H1 (cell line): Measurements from ENCODE around the gene C22orf39. TPM values are rescaled to one million over a fixed set of nuclear protein-coding genes. Genes with fewer than 3 reads are reported as not detected.

Experiments
- CTCF ChIA-PET: fragments of 300-600 bp; sonication (Branson Sonifier 250); formaldehyde crosslinking; loops from one replicate; lab custom pipeline; 2021; ENCODE audit not compliant: partially characterized antibody; lab: Charles Lee
- POLR2A ChIA-PET: fragments of 300-600 bp; sonication (Branson Sonifier 250); formaldehyde crosslinking; loops from one replicate; lab custom pipeline; 2021; ENCODE audit warnings: inconsistent platforms; ENCODE audit not compliant: partially characterized antibody; lab: Charles Lee
- DNase-seq, 2 experiments: peaks; one replicate each; pipeline versions ENCODE4 v3.0.0 to v3.0.0-alpha.2; 2010 to 2022; ENCODE audit warnings: low spot score in 2 of 2, low read depth in 1 of 2, mixed read lengths in 1 of 2
- FAIRE-seq: peaks from 2 replicates; lab custom pipeline; 2011; peaks lifted over from hg19 to GRCh38; lab: Jason Lieb, UNC
- H2AFZ ChIP-seq: 2 replicates; pipeline ENCODE4 v1.8.1; 2012; ENCODE audit warnings: low read length, inconsistent platforms
- H2AK5ac ChIP-seq: 2 replicates; pipeline ENCODE4 v1.6.1; 2013; ENCODE audit warnings: low read depth, low read length
- H2BK120ac ChIP-seq: replicated peaks from 2 replicates; pipeline ENCODE3; 2013; ENCODE audit warnings: low read depth, low read length, inconsistent platforms
- H2BK12ac ChIP-seq: 2 replicates; pipeline ENCODE4 v1.6.1; 2013; ENCODE audit warnings: low read depth, low read length
- H2BK15ac ChIP-seq: 2 replicates; pipeline ENCODE4 v1.6.1; 2013; ENCODE audit warnings: low read length
- H2BK20ac ChIP-seq: 2 replicates; pipeline ENCODE4 v1.6.1; 2013; ENCODE audit warnings: low read length
- H2BK5ac ChIP-seq: 2 replicates; pipeline ENCODE4 v1.6.1; 2013; ENCODE audit warnings: low read depth, low read length
- H3K14ac ChIP-seq: 2 replicates; pipeline ENCODE4 v1.6.1; 2013; ENCODE audit warnings: inconsistent platforms; ENCODE audit not compliant: insufficient read length
- H3K18ac ChIP-seq: 2 replicates; pipeline ENCODE4 v1.6.1; 2013; ENCODE audit warnings: low read length; ENCODE audit errors: extremely low read depth
- H3K23ac ChIP-seq: 2 replicates; pipeline ENCODE4 v1.6.1; 2013; ENCODE audit warnings: inconsistent platforms; ENCODE audit not compliant: insufficient read length
- H3K23me2 ChIP-seq: 2 replicates; pipeline ENCODE4 v1.6.1; 2013; ENCODE audit warnings: low read depth, low read length
- H3K27ac ChIP-seq: 2 replicates; pipeline ENCODE4 v1.6.1; 2011; ENCODE audit warnings: low read depth, low read length, inconsistent platforms
- H3K27me3 ChIP-seq, 4 experiments: replicated peaks in 1 of 4; 1 replicate in 1 of 4; 2 replicates in 3 of 4; pipeline versions ENCODE4 v1.6.1 to v1.8.1; 2011 to 2013; ENCODE audit warnings: low read length in 3 of 4, mild to moderate bottlenecking in 3 of 4, inconsistent platforms in 2 of 4, mixed read lengths in 2 of 4, moderate library complexity in 1 of 4; ENCODE audit not compliant: control insufficient read depth in 3 of 4, insufficient read depth in 3 of 4; ENCODE audit errors: extremely low read depth in 1 of 4
- H3K36me3 ChIP-seq, 4 experiments: 2 replicates each; pipeline versions ENCODE4 v1.6.1 to v1.8.1; 2011 to 2013; ENCODE audit warnings: mild to moderate bottlenecking in 4 of 4, low read length in 3 of 4, moderate library complexity in 2 of 4, control low read depth in 1 of 4, inconsistent platforms in 1 of 4; ENCODE audit not compliant: insufficient read depth in 4 of 4, control insufficient read depth in 2 of 4
- H3K4ac ChIP-seq: replicated peaks from 2 replicates; pipeline ENCODE3; 2013; ENCODE audit warnings: low read length, low read depth, mixed read lengths, inconsistent platforms; ENCODE audit not compliant: insufficient read length
- H3K4me1 ChIP-seq, 4 experiments: replicated peaks in 1 of 4; 1 replicate in 1 of 4; 2 replicates in 3 of 4; pipeline versions ENCODE4 v1.6.1 to v1.8.1; 2011 to 2013; ENCODE audit warnings: low read length in 3 of 4, inconsistent platforms in 2 of 4, mixed read lengths in 1 of 4; ENCODE audit not compliant: insufficient read depth in 4 of 4, control insufficient read depth in 3 of 4
- H3K4me2 ChIP-seq, 2 experiments: 2 replicates each; pipeline versions ENCODE4 v1.6.1 to v1.8.1; 2011 to 2013; ENCODE audit warnings: low read depth in 2 of 2, low read length in 2 of 2, control low read depth in 1 of 2, inconsistent platforms in 1 of 2, mild to moderate bottlenecking in 1 of 2; ENCODE audit not compliant: insufficient read depth in 1 of 2
- H3K4me3 ChIP-seq, 4 experiments: fragments of 200-600, 300-600 bp in 1 of 4; sonication (generic), shearing (Covaris generic), sonication (Bioruptor Twin) in 1 of 4; 2 replicates each; pipeline versions ENCODE4 v1.5.1 to v1.8.1; 2011 to 2016; ENCODE audit warnings: low read length in 4 of 4, low read depth in 3 of 4, control low read depth in 2 of 4, inconsistent platforms in 2 of 4, mild to moderate bottlenecking in 2 of 4, mixed read lengths in 1 of 4, moderate library complexity in 1 of 4; ENCODE audit not compliant: insufficient read depth in 2 of 4; ENCODE audit errors: extremely low read depth in 1 of 4
- H3K56ac ChIP-seq: replicated peaks from 2 replicates; pipeline ENCODE3; 2013; ENCODE audit warnings: low read depth, mild to moderate bottlenecking, mixed read lengths, low read length, inconsistent platforms; ENCODE audit not compliant: insufficient read length
- H3K79me1 ChIP-seq: 2 replicates; pipeline ENCODE4 v1.6.1; 2013; ENCODE audit warnings: low read depth, low read length, control low read depth
- H3K79me2 ChIP-seq, 2 experiments: 2 replicates each; pipeline versions ENCODE4 v1.6.1 to v1.8.1; 2012 to 2013; ENCODE audit warnings: low read length in 2 of 2, mild to moderate bottlenecking in 2 of 2, inconsistent platforms in 1 of 2; ENCODE audit not compliant: insufficient read depth in 2 of 2, control insufficient read depth in 1 of 2
- H3K9ac ChIP-seq, 4 experiments: replicated peaks in 1 of 4; 1 replicate in 1 of 4; 2 replicates in 3 of 4; pipeline versions ENCODE4 v1.6.1 to v1.8.1; 2011 to 2013; ENCODE audit warnings: low read depth in 3 of 4, low read length in 3 of 4, control low read depth in 2 of 4, mild to moderate bottlenecking in 2 of 4, moderate library complexity in 2 of 4, inconsistent platforms in 1 of 4; ENCODE audit errors: extremely low read depth in 1 of 4
- H3K9me3 ChIP-seq, 2 experiments: 2 replicates each; pipeline versions ENCODE4 v1.6.1 to v1.8.1; 2012 to 2013; ENCODE audit warnings: mild to moderate bottlenecking in 2 of 2, moderate library complexity in 2 of 2, control low read depth in 1 of 2, inconsistent platforms in 1 of 2, low read depth in 1 of 2, low read length in 1 of 2, mixed read lengths in 1 of 2; ENCODE audit not compliant: insufficient read depth in 2 of 2
- H4K20me1 ChIP-seq, 2 experiments: replicated peaks in 1 of 2; 2 replicates each; pipeline versions ENCODE3 to v1.8.1; 2011 to 2013; ENCODE audit warnings: inconsistent platforms in 2 of 2, low read length in 2 of 2, mild to moderate bottlenecking in 1 of 2; ENCODE audit not compliant: insufficient read depth in 2 of 2, control insufficient read depth in 1 of 2
- H4K5ac ChIP-seq: 2 replicates; pipeline ENCODE4 v1.6.1; 2013; ENCODE audit warnings: low read length, low read depth, mixed read lengths, inconsistent platforms; ENCODE audit not compliant: insufficient read length
- H4K8ac ChIP-seq: 2 replicates; pipeline ENCODE4 v1.8.0; 2013; ENCODE audit warnings: mild to moderate bottlenecking, moderate library complexity, low read length, inconsistent platforms; ENCODE audit not compliant: insufficient read depth; ENCODE audit errors: extremely low read depth
- H4K91ac ChIP-seq: replicated peaks from 2 replicates; pipeline ENCODE3; 2013; ENCODE audit warnings: low read length, mixed read lengths, inconsistent platforms; ENCODE audit not compliant: insufficient read length
- BCL11A ChIP-seq, 2 experiments: IDR thresholded peaks; one replicate each; pipeline ENCODE4 v1.6.1; 2011; ENCODE audit warnings: low read depth in 2 of 2, low read length in 2 of 2, mild to moderate bottlenecking in 2 of 2
- JUN ChIP-seq: IDR thresholded peaks from 2 replicates; pipeline ENCODE4 v1.6.1; 2011; ENCODE audit warnings: low read depth, mild to moderate bottlenecking, improper control_type of control experiment, low read length
- POU5F1 ChIP-seq: IDR thresholded peaks from 2 replicates; pipeline ENCODE4 v1.6.1; 2011; ENCODE audit warnings: low read depth, mild to moderate bottlenecking, low read length, moderate library complexity
- ZNF274 ChIP-seq: IDR thresholded peaks from 2 replicates; pipeline ENCODE4 v1.7.0; 2012; ENCODE audit warnings: low read length, borderline replicate concordance; ENCODE audit errors: extremely low read depth
- WGBS, 2 experiments: shearing (Covaris generic) in 1 of 2; methylation state at CpG; one replicate each; pipeline versions ENCODE4 v1.1.6 to v1.1.7; 2013 to 2015; ENCODE audit warnings: low lambda C conversion rate in 2 of 2, mixed read lengths in 2 of 2, inconsistent platforms in 1 of 2, low coverage in 1 of 2, missing lambda C conversion rate in 1 of 2; ENCODE audit not compliant: insufficient replicate concordance in 2 of 2, insufficient coverage in 1 of 2, insufficient read length in 1 of 2; ENCODE audit errors: extremely low coverage in 1 of 2, missing lambda C conversion rate in 1 of 2; 5-methylcytosine and 5-hydroxymethylcytosine counted together
- polyA plus RNA-seq, 7 experiments: library from polyadenylated mRNA; depleted of rRNA in 3 of 7; stranded (reverse) in 5 of 7; unstranded in 2 of 7; fragments of >200 nt in 5 of 7; fragments of 200-250 nt in 2 of 7; gene quantifications; 1 replicate in 5 of 7; 2 replicates in 1 of 7; 4 replicates in 1 of 7; pipeline versions ENCODE4 v1.2.1 to v1.2.3, GENCODE V29; 2011 to 2013; ENCODE audit warnings: missing spikeins in 2 of 7, mixed read lengths in 2 of 7
- total RNA-seq: library from RNA; stranded (reverse); fragmentation: NEBNext Ultra II Directional; extraction: Animal tissue kit (Norgen Biotek cat#: 25700); gene quantifications from 2 replicates; pipeline ENCODE4 v1.2.1, GENCODE V29; 2021

C22orf39 gene
- total and polyA plus RNA-seq, 2 of the 8 experiments (the other 6 are each of a cell fraction or from before 2014, with no cell fraction given): 22.7 to 27.7 TPM

- FAIRE-seq (no peak), DNase-seq (no peak)
- Histone ChIP-seq H3K23me2 (no peaks in the 10 kb centered on the region; the same call in 1 of the 2 replicates), H3K18ac (no peak overlapping the region), H4K20me1 (peaks cover 13 to 22% of the 10 kb centered on the region in 2 experiments), H2BK5ac (no peak overlapping the region), H2BK12ac (no peak overlapping the region), H3K4me3 (no peak overlapping the region), H3K9ac (no peak overlapping the region), H2BK120ac (no peak overlapping the region), H4K8ac (no peak overlapping the region), H3K23ac (no peak overlapping the region), H2BK20ac (no peak overlapping the region), H2AFZ (no peak overlapping the region), H3K4me1 (peaks cover 0 to 17% (median 7%) of the 10 kb centered on the region in 4 experiments; a peak in 6 of 7 replicates), H3K79me1 (peaks cover 17% of the 10 kb centered on the region), H2BK15ac (no peak overlapping the region), H3K27me3 (no peaks in the 10 kb centered on the region), H3K4me2 (no peak overlapping the region), H3K36me3 (no peaks in the 10 kb centered on the region), H3K9me3 (no peaks in the 10 kb centered on the region), H3K27ac (no peak overlapping the region), H3K4ac (no peak overlapping the region), H4K91ac (no peak overlapping the region), H3K56ac (no peak overlapping the region), H3K14ac (no peak overlapping the region), H4K5ac (no peak overlapping the region), H3K79me2 (peaks cover 17 to 98% of the 10 kb centered on the region in 2 experiments), H2AK5ac (no peak overlapping the region)
- WGBS, 2 experiments: 86% methylated on average over 5 of the region's 5 CpGs; no CpG with 5 or more reads in 1 of the 2 experiments
- CTCF ChIA-PET: no interaction called here
- POLR2A ChIA-PET: interaction anchor here (1.0 to 4.8 kb wide), 2 partner anchors 14 to 29 kb away, joined by 3 to 38 read pairs; partner anchors contain the start of genes C22orf39, HIRA and MRPL40
- no peak for TF ChIP-seq JUN
- TF ChIP-seq ZNF274: no peak
- no peak for TF ChIP-seq BCL11A (IDR thresholded peaks at IDR 0.05; ENCODE audit: low read depth in 2 of 2, low read length in 2 of 2)
- TF ChIP-seq POU5F1: no peak
Observed at GRCh38 chr22:19419086-19419463, 28.4 kb downstream of the C22orf39 start.
